Activated CD4-positive, alpha-beta T cell treated with anti-CD3 and anti-CD28 coated beads, Interleukin-2, amount 10 ng/mL, durations not matched to agents 7 days and 5 days (primary cell): ENCODE measurements around the gene ABCD4. TPM values are rescaled to one million over a fixed set of nuclear protein-coding genes. Genes with fewer than 3 reads are reported as not detected.
"Not testable (repeated sequence)": the region's sequence is repeated elsewhere in the genome, so short reads cannot be mapped to it uniquely, and the experiment has no call there.

Experiments used
- CTCF ChIA-PET: fragments of 350-600 bp; sonication (Branson Sonifier 250); formaldehyde crosslinking; loops from one replicate; lab custom pipeline; 2021; ENCODE audit warnings: antibody characterized with exemption; lab: Charles Lee
- POLR2A ChIA-PET: fragments of 350-600 bp; sonication (Branson Sonifier 250); formaldehyde crosslinking; loops from one replicate; lab custom pipeline; 2021; ENCODE audit warnings: antibody characterized with exemption; lab: Charles Lee
- DNase-seq: peaks from one replicate; pipeline ENCODE4 v3.0.0-alpha.2; 2020
- H3K27ac Mint-ChIP-seq: one replicate; pipeline ENCODE4 v1.8.0; 2021; ENCODE audit warnings: mild to moderate bottlenecking, moderate library complexity, mixed read lengths
- H3K27me3 Mint-ChIP-seq: one replicate; pipeline ENCODE4 v1.8.0; 2021; ENCODE audit warnings: mixed read lengths
- H3K36me3 Mint-ChIP-seq: one replicate; pipeline ENCODE4 v1.8.0; 2021; ENCODE audit warnings: low read depth, mixed read lengths
- H3K4me1 Mint-ChIP-seq: one replicate; pipeline ENCODE4 v1.8.0; 2021; ENCODE audit warnings: mixed read lengths
- H3K4me3 Mint-ChIP-seq: one replicate; pipeline ENCODE4 v1.8.0; 2021; ENCODE audit warnings: mild to moderate bottlenecking, moderate library complexity, mixed read lengths
- H3K9me3 Mint-ChIP-seq: one replicate; pipeline ENCODE4 v1.8.0; 2021; ENCODE audit warnings: mixed read lengths
- total RNA-seq, 2 experiments: library from RNA; stranded (reverse); gene quantifications; one replicate each; pipeline ENCODE4 v1.2.3, GENCODE V29; 2021

Gene ABCD4
- 10 to 100 TPM; 59.6 to 62.4 TPM for total RNA-seq

DNA sequence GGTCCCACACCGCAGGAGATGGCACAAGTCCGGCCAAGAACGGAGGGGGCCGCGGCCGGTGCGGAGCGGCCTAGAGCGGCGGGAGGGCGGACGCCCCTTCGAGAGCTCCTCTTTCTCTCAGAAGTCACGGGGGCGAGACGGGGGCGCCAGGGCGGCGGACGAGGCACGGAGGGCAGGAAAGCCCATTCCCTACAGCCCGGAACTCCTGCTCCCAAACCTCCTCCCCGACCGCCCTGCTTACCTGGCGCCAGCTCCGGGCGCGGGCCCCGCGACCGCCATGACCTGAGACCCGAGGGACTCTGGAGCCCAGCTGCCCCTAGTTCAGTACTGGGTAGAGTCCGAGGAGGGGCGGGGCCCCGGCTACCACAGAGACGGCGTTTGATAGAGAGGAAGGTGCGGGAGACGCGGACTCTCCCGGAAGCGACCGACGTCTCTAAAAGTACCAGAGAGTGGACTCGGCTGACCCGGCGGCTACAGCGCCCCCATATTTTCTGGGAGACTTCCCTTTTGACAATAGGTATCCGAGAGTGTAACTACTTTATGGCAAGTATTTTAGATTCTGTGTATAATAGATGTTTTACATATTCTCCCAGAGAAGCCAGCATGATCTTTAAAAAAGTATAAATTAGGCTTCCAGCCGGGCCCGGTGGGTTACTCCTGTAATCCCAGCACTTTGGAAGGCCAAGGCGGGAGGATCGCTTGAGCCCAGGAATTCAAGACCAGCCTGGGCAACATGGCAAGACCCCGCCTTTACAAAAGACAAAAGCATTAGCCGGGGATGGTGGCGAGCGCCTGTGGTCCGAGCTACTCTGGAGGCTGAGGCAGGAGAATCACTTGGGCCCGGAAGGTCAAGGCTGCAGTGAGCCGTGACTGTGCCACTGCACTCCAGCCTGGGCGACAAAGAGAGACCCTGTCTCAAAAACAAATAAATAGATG is at the start of gene ABCD4:
ABCD4 (minus strand) TSS at position 301 of the 936 bp plus-strand sequence; CDS start at position 279, 22 bp downstream.
- no peaks in the 10 kb centered on the region for H3K27me3 Mint-ChIP-seq
- H3K36me3 Mint-ChIP-seq = peaks cover 19% of the 10 kb centered on the region
- ChIA-PET CTCF (interaction anchor here (0.7 to 1.1 kb wide), 6 partner anchors 9 to 713 kb away, joined by 3 to 5 read pairs (median 4); no protein-coding TSS in a partner anchor), POLR2A (no interaction called here)
- no peaks in the 10 kb centered on the region for H3K9me3 Mint-ChIP-seq
- H3K4me3 Mint-ChIP-seq = peak within 1 kb of the TSS; percentile 95
- peak within 1 kb of the TSS; percentile 95 for H3K27ac Mint-ChIP-seq
- peaks cover 26% of the 10 kb centered on the region for H3K4me1 Mint-ChIP-seq
- DNase-seq = peak; percentile 86

GRCh38 chr14:74350928-74351323 is 48.2 kb upstream of the ABCD4 start:
- H3K27me3 Mint-ChIP-seq = peaks cover 15% of the 10 kb centered on the region
- H3K4me3 Mint-ChIP-seq = no peak overlapping the region
- H3K27ac Mint-ChIP-seq = no peak overlapping the region
- no peaks in the 10 kb centered on the region for H3K4me1 Mint-ChIP-seq
- no peaks in the 10 kb centered on the region for H3K36me3 Mint-ChIP-seq
- CTCF ChIA-PET = no interaction called here
- no peak for DNase-seq
- POLR2A ChIA-PET = no interaction called here
- no peaks in the 10 kb centered on the region for H3K9me3 Mint-ChIP-seq

- Mint-ChIP-seq H3K27me3 (peaks cover 15% of the 10 kb centered on the region), H3K9me3 (no peaks in the 10 kb centered on the region), H3K27ac (peak overlapping the region; percentile 59), H3K36me3 (no peaks in the 10 kb centered on the region), H3K4me1 (no peaks in the 10 kb centered on the region), H3K4me3 (no peak overlapping the region)
- ChIA-PET CTCF (interaction anchor here (1.0 kb wide), 1 partner anchor 9 kb away, joined by 3 read pairs; no protein-coding TSS in a partner anchor), POLR2A (no interaction called here)
- DNase-seq = no peak
These were observed 47.6 kb upstream of the ABCD4 start for GRCh38 chr14:74350211-74350927.

DNA sequence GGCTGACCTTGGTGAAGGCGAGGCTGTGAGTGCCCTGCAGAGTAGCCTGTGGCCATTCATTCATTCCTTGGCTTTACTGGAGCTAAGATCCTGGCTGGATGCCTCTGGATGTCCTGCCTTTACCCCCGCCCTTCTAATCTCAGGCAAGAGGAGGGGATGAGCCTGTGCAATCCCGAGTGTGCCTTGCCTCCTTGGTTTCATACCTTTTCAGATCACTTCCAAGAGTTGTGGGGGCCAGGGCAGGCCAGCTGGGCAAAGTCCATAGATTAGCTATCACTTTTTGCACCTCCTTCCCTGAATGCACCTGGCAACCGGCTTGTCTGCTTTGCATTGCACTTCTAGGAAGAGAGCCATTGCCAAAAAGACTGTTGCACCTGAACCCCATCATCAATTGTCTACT is 47.0 kb upstream of the ABCD4 start:
- Mint-ChIP-seq H3K27me3 (peaks cover 15% of the 10 kb centered on the region), H3K4me3 (no peak overlapping the region), H3K4me1 (no peaks in the 10 kb centered on the region), H3K27ac (no peak overlapping the region), H3K9me3 (no peaks in the 10 kb centered on the region), H3K36me3 (no peaks in the 10 kb centered on the region)
- ChIA-PET CTCF (interaction anchor here (0.6 to 1.0 kb wide), 2 partner anchors 9 to 341 kb away, joined by 3 to 6 read pairs; no protein-coding TSS in a partner anchor), POLR2A (no interaction called here)
- DNase-seq = no peak

- Mint-ChIP-seq H3K9me3 (no peaks in the 10 kb centered on the region), H3K4me3 (no peak overlapping the region), H3K4me1 (no peaks in the 10 kb centered on the region), H3K36me3 (no peaks in the 10 kb centered on the region), H3K27ac (no peak overlapping the region), H3K27me3 (peaks cover 15% of the 10 kb centered on the region)
- DNase-seq = no peak
- POLR2A ChIA-PET = no interaction called here
- CTCF ChIA-PET = interaction anchor here (0.6 to 1.0 kb wide), 3 partner anchors 10 to 342 kb away, joined by 3 to 6 read pairs (median 3); no protein-coding TSS in a partner anchor
These were observed 46.2 kb upstream of the ABCD4 start for GRCh38 chr14:74348735-74349463.

DNA sequence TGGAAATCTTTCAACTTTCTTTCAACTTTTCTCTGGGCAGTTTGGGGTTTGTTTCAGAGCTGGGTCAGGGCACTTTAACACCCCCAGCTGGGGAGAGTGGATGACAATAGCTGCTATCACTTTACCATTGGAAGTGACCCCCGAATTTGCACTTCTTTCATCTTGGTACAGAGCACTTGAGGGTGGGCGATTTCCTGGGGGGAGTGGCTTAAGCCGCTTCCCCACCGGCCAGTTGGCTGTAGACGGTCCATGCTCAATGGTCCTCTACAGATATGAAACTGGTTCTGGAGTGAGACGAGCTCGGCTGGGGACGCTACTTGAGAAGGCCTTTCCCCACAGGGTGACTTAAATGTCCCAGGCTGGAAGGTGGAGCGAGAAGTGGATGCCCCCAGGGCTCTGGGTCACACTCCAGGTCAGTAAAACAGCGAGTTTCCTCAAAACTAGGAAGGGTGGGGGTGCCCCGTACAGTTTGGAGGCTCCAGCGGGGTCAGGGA is 45.6 kb upstream of the ABCD4 start, which contains the start of gene VRTN:
VRTN (plus strand) TSS at position 231 of the 494 bp plus-strand sequence. CDS start 8,313 bp downstream, outside the sequence.
- peaks cover 18% of the 10 kb centered on the region for H3K27me3 Mint-ChIP-seq
- no peak for DNase-seq
- H3K9me3 Mint-ChIP-seq = no peaks in the 10 kb centered on the region
- no peak within 1 kb of the TSS for H3K27ac Mint-ChIP-seq
- CTCF ChIA-PET = interaction anchor here (0.6 kb wide), 1 partner anchor 28 kb away, joined by 3 read pairs; no protein-coding TSS in a partner anchor
- H3K4me3 Mint-ChIP-seq = no peak within 1 kb of the TSS
- no peaks in the 10 kb centered on the region for H3K4me1 Mint-ChIP-seq
- POLR2A ChIA-PET = no interaction called here
- H3K36me3 Mint-ChIP-seq = no peaks in the 10 kb centered on the region

DNA sequence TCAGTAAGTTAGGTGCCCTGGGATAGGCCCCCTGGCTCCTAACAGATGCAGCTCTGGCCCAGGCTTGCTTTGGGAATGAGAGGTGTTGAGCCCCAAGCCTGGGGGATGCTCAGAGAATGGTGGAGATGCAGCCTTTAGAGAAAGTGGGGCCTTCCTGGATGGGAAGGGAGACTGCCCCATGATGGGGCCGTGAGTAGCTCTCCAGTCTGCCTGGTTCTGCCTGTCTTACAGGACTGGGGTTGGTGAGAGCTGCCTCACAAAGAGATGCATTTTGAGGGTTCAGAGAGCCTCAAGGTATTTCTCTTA is 45.0 kb upstream of the ABCD4 start:
- Mint-ChIP-seq H3K4me1 (no peaks in the 10 kb centered on the region), H3K27me3 (peaks cover 16% of the 10 kb centered on the region), H3K36me3 (no peaks in the 10 kb centered on the region), H3K9me3 (no peaks in the 10 kb centered on the region), H3K27ac (no peak overlapping the region), H3K4me3 (no peak overlapping the region)
- CTCF ChIA-PET = no interaction called here
- DNase-seq = no peak
- POLR2A ChIA-PET = no interaction called here

DNA sequence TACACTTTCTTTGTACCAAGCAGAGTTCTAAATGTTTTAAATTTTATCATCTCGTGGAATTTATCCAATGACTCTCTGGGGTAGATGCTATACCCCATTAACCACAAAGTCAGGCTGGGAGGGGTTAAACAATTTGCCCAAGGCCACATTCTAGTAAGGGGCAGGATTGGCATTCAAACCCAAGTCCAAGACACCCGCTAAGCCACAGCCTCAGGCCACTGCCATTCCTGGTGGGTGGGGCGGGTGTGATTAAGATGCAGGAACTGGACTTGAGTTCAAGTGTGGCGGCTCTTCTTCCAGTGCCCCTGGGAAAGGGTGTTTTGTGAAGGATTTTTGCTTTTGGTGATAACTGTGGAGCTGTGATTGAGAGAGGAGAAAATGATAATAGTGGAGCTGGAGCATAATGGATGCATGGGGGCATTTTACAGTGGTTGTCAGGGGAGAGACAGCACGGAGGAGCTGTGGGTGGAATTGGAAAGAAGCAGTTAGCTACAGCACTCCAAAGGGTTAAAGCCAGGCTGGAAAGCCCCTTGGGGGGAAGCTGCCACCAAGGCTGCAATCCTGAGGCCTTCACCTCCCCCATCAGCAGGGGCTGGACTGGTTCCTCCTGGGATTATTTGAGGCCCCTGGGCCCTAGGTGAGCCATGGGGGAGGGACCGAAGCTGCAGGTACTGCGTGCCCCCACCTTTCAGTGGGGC is 44.5 kb upstream of the ABCD4 start:
- ChIA-PET CTCF (no interaction called here), POLR2A (no interaction called here)
- no peaks in the 10 kb centered on the region for H3K36me3 Mint-ChIP-seq
- H3K27ac Mint-ChIP-seq = no peak overlapping the region
- H3K27me3 Mint-ChIP-seq = peaks cover 14% of the 10 kb centered on the region
- H3K9me3 Mint-ChIP-seq = no peaks in the 10 kb centered on the region
- DNase-seq = no peak
- H3K4me3 Mint-ChIP-seq = no peak overlapping the region
- no peaks in the 10 kb centered on the region for H3K4me1 Mint-ChIP-seq

DNA sequence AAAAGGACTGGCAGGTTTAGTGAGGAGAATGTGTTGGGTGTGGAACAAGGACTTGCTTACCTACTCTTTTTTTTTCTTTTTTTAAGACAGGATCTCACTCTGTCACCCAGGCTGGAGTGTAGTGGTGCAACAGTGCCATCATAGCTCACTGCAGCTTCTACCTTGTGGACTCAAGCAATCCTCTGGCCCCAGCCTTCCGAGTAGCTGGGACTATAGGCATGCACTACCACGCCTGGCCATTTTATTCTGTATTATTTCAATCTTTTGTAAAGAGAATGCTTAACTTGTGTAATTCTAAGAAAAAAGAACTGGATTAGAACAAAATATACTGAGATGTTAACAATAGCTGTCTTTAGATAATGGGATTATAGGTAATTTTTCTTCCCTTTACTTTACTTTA is 43.6 kb upstream of the ABCD4 start:
- peaks cover 11% of the 10 kb centered on the region for H3K27me3 Mint-ChIP-seq
- H3K36me3 Mint-ChIP-seq = no peaks in the 10 kb centered on the region
- DNase-seq = no peak
- ChIA-PET POLR2A (interaction anchor here (0.6 kb wide), 2 partner anchors 49 to 170 kb away, joined by 3 to 4 read pairs; no protein-coding TSS in a partner anchor), CTCF (no interaction called here)
- H3K4me3 Mint-ChIP-seq = no peak overlapping the region
- no peaks in the 10 kb centered on the region for H3K9me3 Mint-ChIP-seq
- H3K27ac Mint-ChIP-seq = no peak overlapping the region
- H3K4me1 Mint-ChIP-seq = no peaks in the 10 kb centered on the region

DNA sequence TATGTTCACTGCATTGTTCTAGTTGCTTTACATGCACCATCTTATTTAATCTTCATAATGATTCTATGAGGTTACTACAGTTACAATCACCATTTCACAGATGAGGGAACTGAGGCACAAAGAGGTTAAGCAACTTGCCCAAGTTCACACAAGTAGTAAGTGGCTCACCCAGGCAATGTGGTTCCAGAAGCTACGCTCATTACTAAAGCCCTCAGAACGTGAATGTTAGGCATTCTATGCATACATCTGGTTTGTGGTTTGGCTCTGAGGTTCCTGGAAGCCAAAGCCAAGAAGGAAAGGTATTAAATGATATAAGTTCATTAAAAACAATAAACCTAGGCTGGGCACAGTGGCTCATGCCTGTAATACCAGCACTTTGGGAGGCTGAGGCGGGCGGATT is 31.2 kb upstream of the ABCD4 start:
- peaks cover 4% of the 10 kb centered on the region for H3K27me3 Mint-ChIP-seq
- POLR2A ChIA-PET = no interaction called here
- DNase-seq = no peak
- CTCF ChIA-PET = no interaction called here
- H3K27ac Mint-ChIP-seq = no peak overlapping the region
- H3K9me3 Mint-ChIP-seq = no peaks in the 10 kb centered on the region
- no peak overlapping the region for H3K4me3 Mint-ChIP-seq
- no peaks in the 10 kb centered on the region for H3K36me3 Mint-ChIP-seq
- H3K4me1 Mint-ChIP-seq = no peaks in the 10 kb centered on the region

- DNase-seq, CTCF ChIA-PET, H3K27ac Mint-ChIP-seq, H3K36me3 Mint-ChIP-seq, H3K4me3 Mint-ChIP-seq, H3K4me1 Mint-ChIP-seq, POLR2A ChIA-PET, H3K27me3 Mint-ChIP-seq, H3K9me3 Mint-ChIP-seq: not testable (repeated sequence)
These were observed 27.3 kb upstream of the ABCD4 start for GRCh38 chr14:74329950-74330552.
